ENCODE data around the gene KCNQ1OT1.
"Not testable (repeated sequence)": the region's sequence is repeated elsewhere in the genome, so short reads cannot be mapped to it uniquely, and the experiment has no call there.

Gene KCNQ1OT1

DNA sequence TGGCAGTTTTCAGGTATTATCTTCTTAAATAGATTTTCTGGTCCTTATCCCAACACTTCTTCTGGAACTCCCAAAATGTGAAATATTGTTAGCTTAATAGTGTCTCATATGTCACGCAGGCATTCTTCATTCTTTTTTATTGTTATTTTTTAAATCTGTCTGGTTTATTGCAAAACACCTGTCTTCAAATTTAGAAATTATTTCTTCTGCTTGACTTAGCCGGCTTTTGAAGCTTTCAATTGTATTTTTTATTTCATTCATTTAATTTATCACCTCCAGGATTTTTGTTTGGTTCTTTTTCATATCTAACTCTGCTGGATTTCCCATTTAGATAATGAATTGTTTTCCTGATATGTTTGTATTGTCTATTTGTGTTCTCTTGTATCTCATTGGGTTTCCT is 49.9 kb downstream of the KCNQ1OT1 start:
- H3K36me3 ChIP-seq (ENCODE audit: insufficient read depth, low read length): no peaks in the 10 kb centered on the region
- no peak overlapping the region for H3K4me2 ChIP-seq (ENCODE audit: low read length)
- H3K9ac ChIP-seq (ENCODE audit: low read depth, low read length): no peak overlapping the region
- no peaks in the 10 kb centered on the region for H3K27me3 ChIP-seq (ENCODE audit: control insufficient read depth, insufficient read depth, low read length)
- H3K9me3 ChIP-seq (replicated peaks; ENCODE audit: low read length): peaks cover 42% of the 10 kb centered on the region
- H3K4me3 ChIP-seq (ENCODE audit: low read length): no peak overlapping the region
- peaks cover 4% of the 10 kb centered on the region for H3K4me1 ChIP-seq (ENCODE audit: control insufficient read depth, insufficient read depth, low read length)

DNA sequence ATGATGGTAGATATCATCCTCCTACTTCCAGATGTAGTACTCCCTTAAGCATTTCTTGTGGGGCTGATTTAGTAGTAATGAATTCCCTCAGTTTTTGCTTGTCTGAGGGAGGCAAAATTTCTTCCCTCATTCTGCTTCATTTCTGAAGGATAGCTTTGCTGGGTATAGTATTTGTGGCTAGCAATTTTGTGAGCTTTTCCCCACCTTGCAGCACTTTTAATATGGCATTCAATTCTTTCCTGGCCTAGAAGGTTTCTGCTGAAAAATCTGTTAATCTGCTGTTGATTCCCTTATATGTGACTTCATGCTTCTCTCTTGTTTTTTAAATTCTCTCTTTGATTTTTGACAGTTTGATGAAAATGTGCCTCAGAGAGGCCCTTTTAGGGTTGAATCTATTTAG is 50.4 kb downstream of the KCNQ1OT1 start:
- H3K36me3 ChIP-seq (ENCODE audit: insufficient read depth, low read length): no peaks in the 10 kb centered on the region
- peaks cover 4% of the 10 kb centered on the region for H3K4me1 ChIP-seq (ENCODE audit: control insufficient read depth, insufficient read depth, low read length)
- H3K4me3 ChIP-seq (ENCODE audit: low read length): no peak overlapping the region
- no peaks in the 10 kb centered on the region for H3K27me3 ChIP-seq (ENCODE audit: control insufficient read depth, insufficient read depth, low read length)
- H3K4me2 ChIP-seq (ENCODE audit: low read length): no peak overlapping the region
- H3K9me3 ChIP-seq (replicated peaks; ENCODE audit: low read length): peaks cover 47% of the 10 kb centered on the region
- H3K9ac ChIP-seq (ENCODE audit: low read depth, low read length): no peak overlapping the region

DNA sequence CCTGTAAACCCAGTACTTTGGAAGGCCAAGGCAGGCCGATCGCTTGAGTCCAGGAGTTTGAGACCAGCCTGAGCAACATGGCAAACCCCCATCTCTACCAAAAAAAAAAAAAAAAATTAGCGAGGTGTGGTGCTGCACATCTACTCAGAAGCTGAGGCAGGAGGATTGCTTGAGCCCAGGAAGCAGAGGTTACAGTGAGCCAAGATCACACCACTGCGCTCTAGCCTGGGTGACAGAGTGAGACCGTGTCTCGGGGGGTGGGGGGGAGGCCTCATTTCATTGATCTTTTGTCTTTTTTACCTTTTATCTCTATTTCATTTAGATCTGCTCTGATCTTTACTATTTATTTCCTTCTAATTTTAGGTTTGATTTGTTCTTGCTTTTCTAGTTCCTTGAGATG is 51.8 kb downstream of the KCNQ1OT1 start:
- no peak overlapping the region for H3K9ac ChIP-seq (ENCODE audit: low read depth, low read length)
- H3K27me3 ChIP-seq (ENCODE audit: control insufficient read depth, insufficient read depth, low read length): no peaks in the 10 kb centered on the region
- H3K4me3 ChIP-seq (ENCODE audit: low read length): no peak overlapping the region
- no peak overlapping the region for H3K4me2 ChIP-seq (ENCODE audit: low read length)
- H3K9me3 ChIP-seq (replicated peaks; ENCODE audit: low read length): peaks cover 51% of the 10 kb centered on the region
- H3K4me1 ChIP-seq (ENCODE audit: control insufficient read depth, insufficient read depth, low read length): no peaks in the 10 kb centered on the region
- H3K36me3 ChIP-seq (ENCODE audit: insufficient read depth, low read length): no peaks in the 10 kb centered on the region

DNA sequence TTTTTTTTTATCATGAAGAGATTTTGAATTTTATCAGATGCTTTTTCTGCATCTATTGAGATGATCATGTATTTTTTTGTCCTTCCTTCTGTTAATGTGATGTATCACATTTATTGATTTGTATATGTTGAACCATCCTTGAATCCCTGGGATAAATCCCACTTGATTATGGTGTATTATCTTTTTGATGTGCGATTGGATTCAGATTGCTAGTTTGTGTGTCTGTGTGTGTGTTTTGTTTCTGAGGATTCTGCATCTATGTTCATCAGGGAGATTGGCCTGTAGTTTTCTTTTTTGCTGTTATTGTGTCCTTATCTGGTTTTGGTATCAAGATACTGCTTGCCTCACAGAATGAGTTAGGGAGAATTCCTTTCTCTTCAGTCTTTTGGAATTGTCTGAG is 52.6 kb downstream of the KCNQ1OT1 start:
- Histone ChIP-seq H3K27me3 (ENCODE audit: control insufficient read depth, insufficient read depth, low read length) (no peaks in the 10 kb centered on the region), H3K9ac (ENCODE audit: low read depth, low read length) (no peak overlapping the region), H3K4me1 (ENCODE audit: control insufficient read depth, insufficient read depth, low read length) (no peaks in the 10 kb centered on the region), H3K9me3 (replicated peaks; ENCODE audit: low read length) (peaks cover 52% of the 10 kb centered on the region), H3K4me2 (ENCODE audit: low read length) (no peak overlapping the region), H3K4me3 (ENCODE audit: low read length) (no peak overlapping the region), H3K36me3 (ENCODE audit: insufficient read depth, low read length) (no peaks in the 10 kb centered on the region)

DNA sequence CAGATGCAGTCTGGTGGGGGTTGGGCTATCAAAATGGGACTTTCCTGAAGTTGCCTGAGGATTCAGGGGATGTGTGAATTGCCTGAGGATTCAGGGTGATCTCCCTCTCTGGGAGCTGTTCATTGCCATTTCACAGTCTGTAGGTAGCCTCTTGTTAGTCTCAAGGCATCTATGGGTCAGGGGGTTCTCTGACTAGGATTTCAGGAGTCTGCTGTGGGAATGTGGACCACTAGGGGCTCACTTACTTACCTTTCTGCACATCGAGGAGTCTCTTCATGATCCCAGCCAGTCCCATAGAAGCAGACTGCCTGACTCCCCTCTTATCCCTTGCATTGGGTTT is 54.0 kb downstream of the KCNQ1OT1 start:
- Histone ChIP-seq H3K4me2 (ENCODE audit: low read length) (no peak overlapping the region), H3K27me3 (ENCODE audit: control insufficient read depth, insufficient read depth, low read length) (no peaks in the 10 kb centered on the region), H3K4me3 (ENCODE audit: low read length) (no peak overlapping the region), H3K4me1 (ENCODE audit: control insufficient read depth, insufficient read depth, low read length) (no peaks in the 10 kb centered on the region), H3K36me3 (ENCODE audit: insufficient read depth, low read length) (no peaks in the 10 kb centered on the region), H3K9me3 (replicated peaks; ENCODE audit: low read length) (peaks cover 49% of the 10 kb centered on the region), H3K9ac (ENCODE audit: low read depth, low read length) (no peak overlapping the region)

DNA sequence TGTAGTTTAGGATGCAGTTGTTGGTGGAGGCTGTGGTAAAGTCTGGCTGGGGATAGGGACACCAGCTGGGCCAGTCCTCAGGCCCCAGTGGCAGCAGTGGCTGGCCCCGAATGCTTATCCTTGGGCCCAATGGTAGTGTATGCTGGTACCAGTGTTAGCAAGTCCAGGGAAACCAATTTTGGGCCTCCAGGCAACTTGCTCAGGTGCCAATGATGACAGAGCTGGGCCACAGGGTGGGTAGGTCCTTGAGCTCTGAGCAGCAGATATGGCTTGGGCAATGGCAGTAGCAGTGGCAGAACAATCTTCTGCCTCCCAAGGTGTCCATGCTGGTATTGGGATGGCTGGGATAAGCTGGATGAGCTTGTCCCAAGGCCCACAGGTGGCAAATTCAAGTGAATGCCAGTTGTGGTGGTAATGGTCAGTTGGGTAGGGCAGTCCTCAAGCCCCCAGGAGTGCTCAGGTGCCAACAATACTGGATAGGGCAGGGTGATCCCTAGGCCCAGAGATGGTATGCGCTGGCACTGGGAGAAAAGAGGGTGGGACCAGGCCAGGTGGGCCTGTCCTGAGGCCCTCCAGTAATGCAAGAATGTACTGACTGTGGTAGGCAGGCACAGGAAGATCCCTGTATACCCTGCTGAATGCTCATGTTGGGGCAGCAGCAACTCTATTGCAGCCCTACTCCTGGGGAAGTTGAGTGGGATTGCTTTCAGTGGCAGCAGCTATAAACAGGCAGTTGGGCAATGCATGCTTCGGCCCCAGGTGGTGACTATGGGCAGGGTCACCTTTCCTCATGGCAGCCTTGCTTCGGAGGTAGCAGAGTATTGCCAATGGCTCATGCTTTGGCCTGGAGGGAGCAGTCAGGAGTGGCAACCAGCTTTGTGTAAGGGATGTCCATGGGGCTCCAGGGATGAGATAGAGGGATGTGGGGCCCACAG is 54.7 kb downstream of the KCNQ1OT1 start:
- Histone ChIP-seq H3K4me2 (ENCODE audit: low read length) (no peak overlapping the region), H3K9me3 (replicated peaks; ENCODE audit: low read length) (peaks cover 45% of the 10 kb centered on the region), H3K9ac (ENCODE audit: low read depth, low read length) (no peak overlapping the region), H3K36me3 (ENCODE audit: insufficient read depth, low read length) (no peaks in the 10 kb centered on the region), H3K27me3 (ENCODE audit: control insufficient read depth, insufficient read depth, low read length) (no peaks in the 10 kb centered on the region), H3K4me1 (ENCODE audit: control insufficient read depth, insufficient read depth, low read length) (no peaks in the 10 kb centered on the region), H3K4me3 (ENCODE audit: low read length) (no peak overlapping the region)

DNA sequence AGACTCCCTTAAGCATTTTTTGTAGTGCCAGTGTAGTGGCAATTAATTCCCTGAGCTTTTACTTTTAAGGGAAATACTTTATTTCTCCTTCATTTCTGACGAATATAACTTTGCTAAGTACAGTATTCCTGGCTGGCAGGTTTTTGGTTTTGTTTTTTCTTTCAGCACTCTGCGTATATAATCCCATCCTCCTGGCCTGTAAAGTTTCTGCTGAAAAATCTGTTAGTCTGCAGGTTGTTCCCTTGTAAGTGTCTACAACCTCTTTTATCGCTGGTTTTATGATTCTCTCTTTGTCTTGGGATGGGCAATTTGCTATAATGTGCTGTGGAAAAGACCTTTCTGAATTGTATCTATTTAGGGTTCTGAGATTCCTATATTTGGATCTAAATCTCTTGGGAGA is 56.0 kb downstream of the KCNQ1OT1 start:
- Histone ChIP-seq H3K4me1 (ENCODE audit: control insufficient read depth, insufficient read depth, low read length) (no peaks in the 10 kb centered on the region), H3K4me3 (ENCODE audit: low read length) (no peak overlapping the region), H3K9me3 (replicated peaks; ENCODE audit: low read length) (peaks cover 40% of the 10 kb centered on the region), H3K4me2 (ENCODE audit: low read length) (no peak overlapping the region), H3K9ac (ENCODE audit: low read depth, low read length) (no peak overlapping the region), H3K27me3 (ENCODE audit: control insufficient read depth, insufficient read depth, low read length) (no peaks in the 10 kb centered on the region), H3K36me3 (ENCODE audit: insufficient read depth, low read length) (no peaks in the 10 kb centered on the region)

DNA sequence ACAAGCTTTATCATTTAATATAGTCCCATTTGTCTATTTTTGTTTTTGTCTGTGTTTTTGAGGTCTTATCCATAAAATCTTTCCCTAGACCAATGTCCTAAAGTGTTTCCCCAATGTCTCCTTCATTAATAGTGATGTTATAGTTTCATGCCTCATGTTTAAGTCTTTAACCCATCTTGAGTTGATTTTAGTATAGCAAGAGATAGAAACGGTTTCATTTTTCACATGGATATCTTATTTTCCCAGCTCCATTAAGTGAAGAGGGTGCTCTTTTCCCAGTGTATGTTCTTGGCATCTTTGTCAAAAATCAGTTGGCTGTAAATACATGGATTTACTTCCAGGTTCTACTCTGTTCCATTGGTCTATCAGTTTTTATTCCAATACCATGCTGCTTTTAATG is 58.2 kb downstream of the KCNQ1OT1 start:
- no peaks in the 10 kb centered on the region for H3K27me3 ChIP-seq (ENCODE audit: control insufficient read depth, insufficient read depth, low read length)

DNA sequence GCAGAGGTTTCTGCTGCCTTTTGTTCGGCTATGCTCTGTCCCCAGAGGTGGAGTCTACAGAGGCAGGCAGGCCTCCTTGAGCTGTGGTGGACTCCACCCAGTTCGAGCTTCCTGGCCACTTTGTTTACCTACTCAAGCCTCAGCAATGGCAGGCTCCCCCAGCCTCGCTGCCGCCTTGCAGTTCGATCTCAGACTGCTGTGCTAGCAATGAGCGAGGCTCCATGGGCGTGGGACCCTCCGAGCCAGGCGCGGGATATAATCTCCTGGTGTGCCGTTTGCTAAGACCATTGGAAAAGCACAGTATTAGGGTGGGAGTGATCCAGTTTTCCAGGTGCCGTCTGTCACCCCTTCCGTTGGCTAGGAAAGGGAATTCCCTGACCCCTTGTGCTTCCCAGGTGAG is 60.0 kb downstream of the KCNQ1OT1 start:
- not testable (repeated sequence) for H3K4me1 ChIP-seq (ENCODE audit: control insufficient read depth, insufficient read depth, low read length); H3K27me3 ChIP-seq (ENCODE audit: control insufficient read depth, insufficient read depth, low read length); H3K4me3 ChIP-seq (ENCODE audit: low read length); H3K36me3 ChIP-seq (ENCODE audit: insufficient read depth, low read length); H3K9ac ChIP-seq (ENCODE audit: low read depth, low read length); H3K4me2 ChIP-seq (ENCODE audit: low read length)
- H3K9me3 ChIP-seq (replicated peaks; ENCODE audit: low read length): peaks cover 27% of the 10 kb centered on the region

More for the DNA sequence above, 58.2 kb downstream of the KCNQ1OT1 start:
- no peaks in the 10 kb centered on the region for H3K36me3 ChIP-seq (ENCODE audit: insufficient read depth, low read length)
- no peaks in the 10 kb centered on the region for H3K4me1 ChIP-seq (ENCODE audit: control insufficient read depth, insufficient read depth, low read length)
- peaks cover 35% of the 10 kb centered on the region for H3K9me3 ChIP-seq (replicated peaks; ENCODE audit: low read length)
- no peak overlapping the region for H3K9ac ChIP-seq (ENCODE audit: low read depth, low read length)
- H3K4me3 ChIP-seq (ENCODE audit: low read length): no peak overlapping the region
- no peak overlapping the region for H3K4me2 ChIP-seq (ENCODE audit: low read length)

DNA sequence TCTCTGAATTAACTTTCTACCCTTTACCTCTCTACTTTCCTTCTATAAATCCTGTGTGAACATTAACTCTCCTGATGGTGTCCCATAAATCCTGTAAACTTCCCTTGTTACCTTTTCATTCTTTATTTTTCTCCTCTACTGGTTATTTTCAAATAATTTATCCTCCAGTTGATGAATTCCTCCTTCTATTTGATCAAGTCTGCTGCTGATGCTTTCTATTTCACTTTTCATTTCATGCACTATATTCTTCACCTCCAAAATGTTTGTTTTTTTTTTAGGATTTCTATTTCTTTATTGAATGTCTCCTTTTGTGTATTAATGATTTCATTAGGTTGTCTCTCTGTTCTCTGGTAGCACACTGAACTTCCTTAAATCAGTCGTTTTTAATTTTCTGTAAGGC is 68.6 kb downstream of the KCNQ1OT1 start:
- H3K9me3 ChIP-seq (replicated peaks; ENCODE audit: low read length): peaks cover 19% of the 10 kb centered on the region
- H3K9ac ChIP-seq (ENCODE audit: low read depth, low read length): no peak overlapping the region
- no peaks in the 10 kb centered on the region for H3K36me3 ChIP-seq (ENCODE audit: insufficient read depth, low read length)
- H3K4me3 ChIP-seq (ENCODE audit: low read length): no peak overlapping the region
- H3K27me3 ChIP-seq (ENCODE audit: control insufficient read depth, insufficient read depth, low read length): no peaks in the 10 kb centered on the region
- H3K4me2 ChIP-seq (ENCODE audit: low read length): no peak overlapping the region
- no peaks in the 10 kb centered on the region for H3K4me1 ChIP-seq (ENCODE audit: control insufficient read depth, insufficient read depth, low read length)

DNA sequence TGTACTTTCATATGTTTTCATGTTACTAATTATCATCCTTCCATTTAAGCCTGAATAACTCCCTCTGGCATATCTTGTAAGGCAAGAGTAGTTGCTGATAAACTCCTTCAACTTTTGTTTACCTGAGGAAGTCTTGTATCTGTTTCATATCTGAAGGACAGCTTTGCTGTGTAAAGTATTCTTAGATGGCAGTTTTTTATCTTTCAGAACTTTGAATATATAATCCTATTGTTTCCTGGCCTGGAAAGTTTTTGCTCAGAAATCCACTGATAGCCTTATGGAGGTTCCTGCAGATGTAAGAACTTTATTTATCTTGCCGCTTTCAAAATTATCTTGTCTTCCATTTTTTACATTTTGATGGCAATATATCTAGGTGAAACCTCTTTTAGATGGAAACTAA is 69.1 kb downstream of the KCNQ1OT1 start:
- Histone ChIP-seq H3K4me2 (ENCODE audit: low read length) (no peak overlapping the region), H3K9me3 (replicated peaks; ENCODE audit: low read length) (peaks cover 19% of the 10 kb centered on the region), H3K27me3 (ENCODE audit: control insufficient read depth, insufficient read depth, low read length) (no peaks in the 10 kb centered on the region)

DNA sequence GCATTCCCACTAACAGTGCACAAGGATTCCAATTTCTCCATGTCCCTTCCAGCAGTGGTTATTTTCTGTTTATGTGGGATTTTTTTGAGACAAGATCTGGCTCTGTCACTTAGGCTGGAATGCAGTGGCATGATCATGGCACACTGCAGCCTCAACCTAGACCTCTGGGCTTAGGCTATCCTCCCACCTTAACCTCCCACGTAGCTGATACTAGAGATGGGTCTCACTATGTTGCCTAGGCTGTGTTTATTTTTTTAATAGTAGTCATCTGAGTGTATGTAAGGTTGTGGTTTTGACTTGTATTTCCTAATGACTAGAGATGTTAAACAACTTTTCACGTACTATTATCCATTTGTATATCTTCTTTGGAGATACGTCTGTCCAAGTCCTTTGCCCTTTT is 74.6 kb downstream of the KCNQ1OT1 start:
- peaks cover 9% of the 10 kb centered on the region for H3K27me3 ChIP-seq (ENCODE audit: control insufficient read depth, insufficient read depth, low read length)
- no peak overlapping the region for H3K4me3 ChIP-seq (ENCODE audit: low read length)
- H3K36me3 ChIP-seq (ENCODE audit: insufficient read depth, low read length): no peaks in the 10 kb centered on the region
- no peak overlapping the region for H3K4me2 ChIP-seq (ENCODE audit: low read length)
- no peak overlapping the region for H3K9ac ChIP-seq (ENCODE audit: low read depth, low read length)
- H3K4me1 ChIP-seq (ENCODE audit: control insufficient read depth, insufficient read depth, low read length): no peaks in the 10 kb centered on the region
- peaks cover 5% of the 10 kb centered on the region for H3K9me3 ChIP-seq (replicated peaks; ENCODE audit: low read length)

More for the DNA sequence above, 69.1 kb downstream of the KCNQ1OT1 start:
- H3K9ac ChIP-seq (ENCODE audit: low read depth, low read length): no peak overlapping the region
- H3K4me1 ChIP-seq (ENCODE audit: control insufficient read depth, insufficient read depth, low read length): no peaks in the 10 kb centered on the region
- no peak overlapping the region for H3K4me3 ChIP-seq (ENCODE audit: low read length)
- H3K36me3 ChIP-seq (ENCODE audit: insufficient read depth, low read length): no peaks in the 10 kb centered on the region

All from skeletal muscle satellite cell (primary cell).